RWPE2 (cell line): Measurements from ENCODE around the gene PTH2.
A peak's percentile ranks its signal among the peaks of the same experiment; 100 is the strongest.

Source experiments
- ATAC-seq: fragments of 200-7000 bp; cut with Tn5 transposase; 3 replicates; pipeline ENCODE4 v1.9.1; 2021; ENCODE audit warnings: low read depth
- DNase-seq: peaks from one replicate; pipeline ENCODE4 v3.0.0-alpha.2; 2020; ENCODE audit warnings: low spot score
- H3K27ac ChIP-seq: fragments of 450-650 bp; 2 replicates; pipeline ENCODE4 v1.5.1; 2017; ENCODE audit warnings: mild to moderate bottlenecking; ENCODE audit not compliant: poor library complexity, severe bottlenecking
- H3K27me3 ChIP-seq: fragments of 250-450 bp; sonication (Bioruptor Pico); 2 replicates; pipeline ENCODE4 v1.5.1; 2021; ENCODE audit warnings: mild to moderate bottlenecking, moderate library complexity; ENCODE audit not compliant: insufficient read depth, poor library complexity, severe bottlenecking
- H3K36me3 ChIP-seq: fragments of 250-450 bp; sonication (Bioruptor Pico); 2 replicates; pipeline ENCODE4 v1.5.1; 2020; ENCODE audit warnings: low read depth, mild to moderate bottlenecking, moderate library complexity
- H3K4me1 ChIP-seq: fragments of 250-450 bp; sonication (Bioruptor Pico); 2 replicates; pipeline ENCODE4 v1.5.1; 2021; ENCODE audit warnings: mild to moderate bottlenecking, moderate library complexity; ENCODE audit not compliant: insufficient read depth, poor library complexity, severe bottlenecking
- H3K4me3 ChIP-seq: fragments of 250-450 bp; sonication (Bioruptor Pico); 2 replicates; pipeline ENCODE4 v1.5.1; 2021; ENCODE audit warnings: mild to moderate bottlenecking, moderate library complexity; ENCODE audit not compliant: severe bottlenecking
- H3K9me3 ChIP-seq: fragments of 250-450 bp; sonication (Bioruptor Pico); 2 replicates; pipeline ENCODE4 v1.5.1; 2021; ENCODE audit warnings: mild to moderate bottlenecking, moderate library complexity; ENCODE audit not compliant: severe bottlenecking
- CTCF ChIP-seq: fragments of 450-650 bp; IDR thresholded peaks from one replicate; pipeline ENCODE4 v1.5.1; 2017; ENCODE audit warnings: mild to moderate bottlenecking, moderate library complexity; ENCODE audit not compliant: poor library complexity, severe bottlenecking

PTH2 gene

GRCh38 chr19:49433240-49433901 lies 10.1 kb upstream of the PTH2 start:
- peaks cover 92% of the 10 kb centered on the region for H3K27me3 ChIP-seq
- no peak overlapping the region for H3K4me3 ChIP-seq
- no peak for DNase-seq

GRCh38 chr19:49432141-49433073 lies 9.2 kb upstream of the PTH2 start:
- H3K4me1 ChIP-seq: no peaks in the 10 kb centered on the region
- H3K4me3 ChIP-seq: no peak overlapping the region
- DNase-seq (no peak), ATAC-seq (peak; percentile 53)
- H3K36me3 ChIP-seq: no peaks in the 10 kb centered on the region
- no peak for TF ChIP-seq CTCF
- H3K9me3 ChIP-seq: no peaks in the 10 kb centered on the region
- H3K27ac ChIP-seq: no peak overlapping the region
- peaks cover 90% of the 10 kb centered on the region for H3K27me3 ChIP-seq

More at GRCh38 chr19:49433240-49433901, 10.1 kb upstream of the PTH2 start:
- no peaks in the 10 kb centered on the region for H3K9me3 ChIP-seq
- no peak overlapping the region for H3K27ac ChIP-seq
- no peak for ATAC-seq
- H3K36me3 ChIP-seq: no peaks in the 10 kb centered on the region
- no peak for TF ChIP-seq CTCF
- no peaks in the 10 kb centered on the region for H3K4me1 ChIP-seq

- no peaks in the 10 kb centered on the region for H3K36me3 ChIP-seq
- ATAC-seq: no peak
- no peaks in the 10 kb centered on the region for H3K9me3 ChIP-seq
- DNase-seq: no peak
- peaks cover 89% of the 10 kb centered on the region for H3K27me3 ChIP-seq
- H3K4me1 ChIP-seq: no peaks in the 10 kb centered on the region
- no peak overlapping the region for H3K4me3 ChIP-seq
- TF ChIP-seq CTCF: no peak
- H3K27ac ChIP-seq: no peak overlapping the region
Measured at GRCh38 chr19:49431330-49431749, 8.1 kb upstream of the PTH2 start.

GRCh38 chr19:49430678-49431329 lies 7.6 kb upstream of the PTH2 start:
- peak; percentile 25 for TF ChIP-seq CTCF
- Histone ChIP-seq H3K27ac (no peak overlapping the region), H3K4me3 (no peak overlapping the region), H3K4me1 (no peaks in the 10 kb centered on the region), H3K27me3 (peaks cover 89% of the 10 kb centered on the region), H3K9me3 (no peaks in the 10 kb centered on the region), H3K36me3 (no peaks in the 10 kb centered on the region)
- DNase-seq: no peak
- ATAC-seq: no peak
